ENCODE data around the gene SDSL.

DNA sequence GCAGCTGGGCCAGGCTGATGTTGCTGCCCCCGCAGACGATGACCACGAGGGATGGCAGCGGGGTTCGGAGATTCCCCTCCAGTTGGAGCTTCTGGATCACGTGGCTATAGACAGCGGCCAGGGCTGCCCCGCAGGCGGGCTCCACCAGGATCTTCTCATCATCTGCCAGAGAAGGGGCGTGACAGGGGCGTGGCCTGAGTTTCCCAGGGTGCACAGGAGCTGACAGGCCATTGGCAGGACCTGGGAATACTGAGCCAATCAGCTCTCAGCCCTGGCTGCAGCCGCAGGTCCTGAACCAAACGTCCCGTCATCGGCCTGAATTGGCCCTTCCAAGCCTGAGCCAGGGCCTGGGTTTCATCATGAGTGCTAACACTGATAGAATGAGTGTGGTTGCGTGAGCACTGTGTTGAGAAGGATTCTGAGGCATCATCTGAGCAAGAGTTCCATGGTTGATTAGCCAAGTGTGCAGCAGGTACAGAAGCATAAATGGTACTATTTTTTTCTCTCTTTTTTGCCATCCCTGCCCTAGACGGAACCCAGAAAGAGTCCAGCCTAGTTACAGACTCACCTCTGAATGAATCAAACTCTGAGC, 29.1 kb upstream of the SDSL start:
- TF ChIP-seq POLR2A (IDR thresholded peaks at IDR 0.05): no peak
- TF ChIP-seq, protein P1, sequence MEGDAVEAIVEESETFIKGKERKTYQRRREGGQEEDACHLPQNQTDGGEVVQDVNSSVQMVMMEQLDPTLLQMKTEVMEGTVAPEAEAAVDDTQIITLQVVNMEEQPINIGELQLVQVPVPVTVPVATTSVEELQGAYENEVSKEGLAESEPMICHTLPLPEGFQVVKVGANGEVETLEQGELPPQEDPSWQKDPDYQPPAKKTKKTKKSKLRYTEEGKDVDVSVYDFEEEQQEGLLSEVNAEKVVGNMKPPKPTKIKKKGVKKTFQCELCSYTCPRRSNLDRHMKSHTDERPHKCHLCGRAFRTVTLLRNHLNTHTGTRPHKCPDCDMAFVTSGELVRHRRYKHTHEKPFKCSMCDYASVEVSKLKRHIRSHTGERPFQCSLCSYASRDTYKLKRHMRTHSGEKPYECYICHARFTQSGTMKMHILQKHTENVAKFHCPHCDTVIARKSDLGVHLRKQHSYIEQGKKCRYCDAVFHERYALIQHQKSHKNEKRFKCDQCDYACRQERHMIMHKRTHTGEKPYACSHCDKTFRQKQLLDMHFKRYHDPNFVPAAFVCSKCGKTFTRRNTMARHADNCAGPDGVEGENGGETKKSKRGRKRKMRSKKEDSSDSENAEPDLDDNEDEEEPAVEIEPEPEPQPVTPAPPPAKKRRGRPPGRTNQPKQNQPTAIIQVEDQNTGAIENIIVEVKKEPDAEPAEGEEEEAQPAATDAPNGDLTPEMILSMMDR (IDR thresholded peaks at IDR 0.05): no peak

All from Peyer's patch (tissue), 4 donors.